COLO668 (cell line): ENCODE results near the gene PDE8B.

ENCODE experiments used
- DNase-seq: peaks from one replicate; lab custom pipeline; 2025; ENCODE audit not compliant: unreplicated experiment; lab: John Stamatoyannopoulos, UW

PDE8B gene

DNA sequence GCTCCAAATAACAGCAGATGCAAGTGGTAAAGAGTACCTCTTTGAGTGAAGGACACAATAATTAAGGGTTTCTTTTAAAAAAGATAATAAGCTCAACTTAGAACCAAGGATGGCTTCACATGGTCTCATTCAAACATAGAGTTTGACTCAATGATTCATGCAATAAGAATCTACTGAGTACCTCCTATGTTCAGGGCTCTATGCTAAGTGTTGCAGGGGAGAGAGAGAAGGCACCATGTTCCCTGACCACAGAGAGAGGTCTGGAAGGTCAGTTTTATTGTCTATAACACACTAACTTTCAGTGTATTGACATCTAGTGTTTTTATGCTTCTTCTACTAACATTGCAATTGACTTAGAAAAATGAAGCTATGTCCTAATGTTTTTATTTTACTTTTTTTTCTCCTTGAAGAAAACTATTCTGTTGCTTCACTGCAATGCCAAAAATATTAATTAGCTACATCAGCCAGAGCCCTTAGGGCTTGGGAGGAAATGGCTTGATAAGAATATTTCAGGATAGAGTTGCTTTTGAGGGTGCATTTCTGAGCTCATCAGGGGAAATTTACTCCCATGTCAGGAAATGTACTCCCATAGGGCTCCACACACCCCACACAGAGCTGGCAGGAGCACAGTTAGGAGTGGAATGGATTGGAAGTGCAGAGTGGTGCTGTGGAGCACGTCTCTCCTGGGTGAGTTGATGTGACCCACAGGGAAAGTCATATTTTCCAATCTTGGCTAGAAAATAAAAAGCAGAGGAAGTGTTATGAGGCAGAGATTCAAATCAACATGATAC is 106.6 kb downstream of the PDE8B start:
- no peak for DNase-seq

DNA sequence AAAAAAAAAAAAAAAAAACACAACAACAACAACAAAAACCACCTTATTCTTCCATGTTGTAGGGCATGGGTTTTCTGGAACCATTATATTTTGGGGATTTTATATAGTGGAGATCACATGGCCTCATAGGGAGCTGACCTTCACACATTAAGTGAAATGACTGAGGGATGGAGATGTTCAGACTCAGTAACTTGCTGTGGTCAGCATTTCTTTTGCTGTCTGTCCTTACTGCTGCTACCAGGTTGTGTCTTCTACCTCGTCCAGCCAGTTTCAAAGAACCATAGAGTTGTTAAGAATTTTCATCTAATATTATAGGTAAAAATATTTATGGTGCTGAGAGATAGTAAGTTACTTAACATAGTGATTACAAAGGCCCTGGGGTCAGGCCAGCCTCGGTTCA is 107.6 kb downstream of the PDE8B start:
- no peak for DNase-seq

DNA sequence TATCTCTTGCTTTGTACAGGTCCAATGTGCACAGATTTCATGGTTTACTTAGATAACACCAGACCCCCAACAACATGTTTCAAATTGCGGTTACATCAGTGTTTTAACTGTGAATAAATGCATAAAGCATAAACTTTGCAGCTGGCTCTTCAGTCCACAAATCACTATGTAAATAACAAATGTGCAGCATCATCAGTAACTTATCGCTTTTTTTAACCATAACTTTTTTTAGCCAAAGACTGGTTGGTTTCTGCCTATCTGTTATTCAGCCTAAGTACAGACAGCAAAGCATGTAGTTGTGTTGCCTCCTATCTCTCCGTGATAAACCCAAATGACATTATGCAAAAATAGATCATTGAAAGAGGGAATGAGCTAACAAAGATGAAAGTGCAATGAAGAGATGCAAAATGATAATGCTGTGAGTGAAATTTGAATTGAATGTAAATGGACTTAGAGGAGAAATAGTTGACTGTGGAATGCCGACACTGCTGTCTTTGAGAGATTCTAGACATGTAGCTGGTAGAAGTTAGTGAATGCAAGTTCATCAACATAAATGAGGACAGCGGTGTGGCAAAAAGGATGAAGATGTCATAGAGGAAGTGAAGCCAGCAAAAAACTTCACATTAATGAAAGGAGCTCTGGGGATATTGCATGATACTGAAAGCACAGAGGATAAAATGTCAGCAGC is 108.8 kb downstream of the PDE8B start:
- DNase-seq = no peak

DNA sequence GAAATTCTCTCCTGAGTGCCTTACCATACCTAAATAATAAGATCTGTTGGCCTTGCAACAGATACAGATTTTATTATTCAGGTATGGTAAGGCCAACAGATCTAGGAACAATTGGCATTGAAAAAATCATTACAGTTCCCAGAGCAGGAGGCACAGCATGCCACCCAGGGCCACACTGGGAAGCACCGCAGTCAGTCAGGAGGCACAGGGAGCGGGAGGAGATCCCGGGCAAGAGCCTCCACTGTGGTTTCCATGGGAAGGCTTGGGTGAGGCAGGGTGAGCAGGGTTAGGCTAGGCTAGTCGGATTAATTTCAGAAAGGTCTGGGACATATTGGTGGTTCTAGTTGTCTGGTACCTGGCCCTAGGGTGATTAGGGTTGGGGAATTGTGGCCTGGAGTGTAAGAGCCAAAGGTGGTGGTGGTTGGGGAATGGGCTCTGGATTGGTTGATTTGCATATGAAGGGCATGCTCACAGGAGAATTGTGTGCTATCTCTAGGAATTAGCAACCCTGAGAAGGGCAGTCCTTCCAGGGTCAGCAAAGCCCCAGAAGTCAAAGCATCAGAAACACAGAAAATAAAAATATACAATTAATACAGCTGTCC is 111.4 kb downstream of the PDE8B start:
- no peak for DNase-seq

DNA sequence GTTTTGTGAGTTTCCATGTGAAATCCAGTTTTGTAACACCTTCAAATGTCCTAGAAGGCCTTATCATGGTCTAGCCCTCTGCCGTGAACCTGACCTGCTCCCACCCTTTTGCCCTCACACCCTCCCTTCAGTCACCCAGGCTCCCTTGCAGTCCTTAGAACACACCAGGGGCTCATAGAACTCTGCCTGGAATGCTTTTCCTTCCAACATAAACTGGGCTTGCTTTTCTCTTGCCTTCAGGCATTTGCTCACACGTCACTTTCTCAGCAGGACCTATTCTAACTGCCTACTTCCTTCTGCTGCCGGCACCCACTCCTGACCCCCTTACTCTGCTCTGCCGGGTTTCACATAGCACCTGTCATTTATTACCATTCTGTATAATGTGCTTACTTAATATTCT is 111.9 kb downstream of the PDE8B start:
- no peak for DNase-seq

DNA sequence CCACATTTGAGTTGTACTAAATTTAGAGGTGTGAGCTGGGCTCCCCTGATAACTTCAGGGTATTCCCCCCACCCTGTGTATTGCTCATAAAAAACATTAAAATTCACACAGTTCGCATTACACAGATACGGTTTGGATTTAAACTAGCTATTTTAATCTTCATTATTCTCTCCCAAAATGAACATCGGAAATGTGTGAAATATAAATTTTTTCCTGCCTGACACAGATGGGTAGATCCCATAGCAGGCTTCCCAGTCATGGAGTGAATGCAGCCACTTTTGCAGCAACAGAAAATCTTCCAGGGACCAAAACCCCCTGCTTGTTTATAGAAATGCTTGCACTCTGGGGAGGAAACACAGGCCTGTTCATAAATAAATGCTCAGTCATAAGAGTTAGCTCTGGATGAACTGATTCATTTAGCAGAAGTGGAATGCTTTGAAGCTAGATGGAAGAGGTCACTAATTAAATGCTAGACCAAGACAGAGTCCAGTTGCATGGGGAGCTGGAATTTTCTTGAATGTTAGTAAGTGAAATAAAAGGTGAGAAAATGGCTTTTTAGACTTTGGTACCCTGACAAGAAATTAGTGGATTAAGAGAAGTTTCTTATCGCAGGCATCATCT is 115.6 kb downstream of the PDE8B start:
- DNase-seq = no peak

DNA sequence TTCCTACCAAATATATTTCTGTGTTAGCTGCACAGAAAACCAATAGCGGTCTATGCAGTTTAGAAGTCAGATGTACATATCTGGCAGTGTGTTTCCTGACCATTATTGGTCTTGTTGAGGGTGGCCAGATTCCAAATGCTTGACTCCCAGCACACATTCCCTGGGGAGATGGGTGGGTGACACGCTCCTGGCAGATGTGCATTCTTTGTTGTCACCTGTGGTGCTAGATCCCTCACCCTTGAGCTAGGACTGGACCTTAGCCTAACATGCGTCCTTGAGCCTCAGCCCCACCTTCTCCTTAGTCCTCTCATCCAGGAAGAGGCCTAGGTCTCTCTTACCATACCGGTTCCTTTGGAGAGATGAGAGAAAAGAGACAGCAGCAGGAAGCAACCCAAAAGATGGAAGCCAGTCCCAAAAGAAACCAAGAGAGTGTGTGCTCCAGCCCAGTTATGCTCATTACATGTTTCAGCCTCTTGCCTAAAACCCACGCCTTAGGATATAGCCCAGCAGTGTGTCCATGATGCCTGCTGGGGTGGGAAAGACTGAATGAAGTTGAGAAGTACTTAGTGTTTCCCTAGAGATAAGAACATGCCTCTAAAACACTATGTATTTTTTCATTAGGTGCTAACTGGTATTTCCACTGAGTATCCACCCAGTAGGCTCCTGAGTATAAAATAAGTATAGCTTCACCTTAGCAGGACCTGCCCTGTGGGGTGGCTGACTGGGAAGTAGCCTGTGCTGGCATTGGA is 116.7 kb downstream of the PDE8B start:
- no peak for DNase-seq

DNA sequence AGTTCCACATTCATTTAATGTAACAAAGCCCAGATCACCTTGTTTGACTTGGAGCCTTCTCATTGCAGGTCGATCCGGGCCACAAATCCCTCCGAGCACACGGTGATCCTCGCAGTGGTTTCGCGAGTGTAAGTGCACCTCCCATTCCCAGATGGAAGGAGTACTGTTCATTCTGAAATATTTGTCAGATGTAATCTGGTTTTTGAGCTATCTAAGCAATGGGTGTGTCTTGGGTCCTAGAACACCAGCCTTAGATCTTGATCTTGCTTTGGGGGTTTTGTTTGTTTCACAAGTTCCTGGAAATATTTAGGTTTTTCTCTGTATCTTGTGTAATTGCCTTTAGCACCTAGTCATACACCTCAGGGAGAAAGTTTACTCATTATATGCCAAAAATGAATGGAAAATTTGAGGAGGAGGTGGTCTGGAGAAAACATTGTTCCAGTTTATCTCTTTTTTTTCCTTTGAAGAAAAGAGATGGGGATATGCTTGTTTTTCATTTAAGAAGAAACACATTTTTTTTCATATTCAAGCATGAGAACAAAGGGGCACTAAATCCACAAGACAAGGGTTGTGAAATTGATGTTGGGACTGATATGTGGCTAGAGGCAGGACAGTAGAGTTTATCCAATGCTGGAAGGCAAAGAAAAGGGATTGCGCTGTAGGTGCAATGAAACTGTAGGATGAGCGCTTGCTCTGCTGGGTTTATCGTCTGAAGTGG is 118.6 kb downstream of the PDE8B start:
- no peak for DNase-seq

DNA sequence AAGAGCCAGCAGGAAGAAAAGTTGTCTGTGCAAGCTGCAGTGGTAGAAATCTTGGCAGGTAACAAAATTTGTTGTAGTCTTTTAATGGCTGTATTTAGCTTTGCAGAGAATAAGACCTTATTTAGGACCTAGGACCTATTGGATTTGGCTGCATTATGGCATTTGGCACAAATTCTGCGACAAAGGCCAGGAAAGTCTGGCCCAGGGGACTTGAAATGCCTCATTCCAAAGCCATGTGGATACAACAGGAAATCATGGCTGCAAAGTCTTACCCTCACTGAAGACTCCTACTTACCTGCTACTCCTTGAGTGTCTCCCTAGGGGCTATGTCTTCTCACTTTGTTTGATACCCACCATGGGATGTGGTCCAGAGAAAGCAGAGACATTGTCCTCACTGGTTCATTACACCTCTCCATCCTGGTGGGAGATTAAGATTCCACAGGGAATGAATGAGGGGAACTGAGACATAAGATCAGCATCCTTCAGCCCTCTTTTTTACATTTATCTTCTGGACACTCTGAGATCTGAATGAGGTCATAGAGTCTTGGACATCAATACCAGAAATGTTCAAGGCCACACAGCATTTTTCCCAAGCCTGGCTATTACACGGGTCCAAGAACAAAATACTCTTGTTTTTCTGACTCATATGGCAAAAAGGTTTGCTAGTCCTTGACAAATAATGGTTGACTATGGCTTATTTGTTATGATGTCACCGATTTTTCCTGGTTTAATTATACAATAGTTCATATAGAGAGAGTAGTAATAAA is 119.4 kb downstream of the PDE8B start:
- DNase-seq = no peak

DNA sequence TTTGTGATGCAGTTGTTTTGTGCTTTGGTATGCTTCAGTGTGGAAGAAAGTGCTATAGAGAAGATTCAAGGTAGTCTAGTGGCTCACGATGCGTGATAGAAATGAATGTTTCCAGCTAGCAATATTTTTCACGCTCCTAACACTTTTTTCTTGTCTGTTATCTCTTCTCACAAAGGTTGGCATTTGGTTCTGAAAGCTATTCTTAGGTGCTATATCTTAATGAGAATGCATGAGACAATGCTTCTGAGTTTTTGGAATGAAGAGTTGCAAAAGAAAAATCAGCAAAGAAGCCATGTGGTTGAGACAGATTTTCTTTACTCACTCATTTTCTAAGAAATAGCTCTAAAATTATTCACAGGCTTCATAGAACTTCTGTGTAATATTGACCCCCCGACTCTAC is 122.6 kb downstream of the PDE8B start:
- DNase-seq = no peak

DNA sequence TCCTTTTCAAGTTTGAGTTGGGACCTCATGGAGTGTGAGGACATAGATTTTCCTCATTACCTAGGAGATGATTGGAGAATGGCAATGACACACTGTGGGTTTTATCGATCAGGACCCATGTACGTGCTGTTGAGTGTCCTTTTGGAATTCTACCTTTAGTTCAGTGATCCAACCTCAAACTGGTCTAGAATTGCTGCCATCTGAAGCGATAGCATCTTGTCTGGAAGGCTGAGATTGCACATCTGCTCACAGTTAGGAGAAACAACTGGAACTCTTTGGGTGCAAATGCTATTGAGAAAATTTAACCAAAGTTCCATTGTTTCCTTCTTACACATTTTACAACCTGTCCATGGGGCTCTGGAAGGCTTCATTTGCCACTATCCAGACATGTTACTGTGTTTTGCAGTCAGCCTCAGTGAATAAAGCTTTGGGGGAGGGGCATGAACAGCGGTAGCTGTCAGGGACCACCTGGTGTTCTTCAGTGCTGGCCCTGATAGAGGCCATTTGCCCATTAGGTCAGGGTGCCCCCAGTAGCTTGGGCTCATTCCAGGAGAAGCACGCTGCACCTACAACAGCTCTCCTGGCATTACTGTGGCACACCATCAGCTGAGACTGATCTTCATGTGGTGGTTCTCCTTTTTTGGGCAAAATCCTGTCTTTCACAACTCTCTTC is 123.1 kb downstream of the PDE8B start:
- no peak for DNase-seq

DNA sequence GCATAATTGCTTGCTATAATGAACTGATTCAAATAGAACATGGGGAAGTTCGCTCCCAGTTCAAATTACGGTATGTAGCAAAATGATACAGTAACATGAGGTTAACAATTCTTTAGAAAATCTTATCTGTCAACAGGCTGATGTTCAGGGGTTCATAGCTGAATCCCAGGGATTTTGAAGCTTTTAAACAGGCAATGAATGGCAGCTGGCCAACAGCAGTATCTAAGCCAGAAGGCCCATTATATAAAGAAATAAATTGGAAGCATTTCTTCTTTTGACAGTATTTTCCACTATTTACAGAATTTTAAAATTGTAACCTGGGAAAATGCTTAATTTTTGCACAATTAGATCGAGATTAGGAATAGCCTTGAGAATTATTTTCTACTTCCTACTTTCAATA is 126.8 kb downstream of the PDE8B start:
- no peak for DNase-seq

DNA sequence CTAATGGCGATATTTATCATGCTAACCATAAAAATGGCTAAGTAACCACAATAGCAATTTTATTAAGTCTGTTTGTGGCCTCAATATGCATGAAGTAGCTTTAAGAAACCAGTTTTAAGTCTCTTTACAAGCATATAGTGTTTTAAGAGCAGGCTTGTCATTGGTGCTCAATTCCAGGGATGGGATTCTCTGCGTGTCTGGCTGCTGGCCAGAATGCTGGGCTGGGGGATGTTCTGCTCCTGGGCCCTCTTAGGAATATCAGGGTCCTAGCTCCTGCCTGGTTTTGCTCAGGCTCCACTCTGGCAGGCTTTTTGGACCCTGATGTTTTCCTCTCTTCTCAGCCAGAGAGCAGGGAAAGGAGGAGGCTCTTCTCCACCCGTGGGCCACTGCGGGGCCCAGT is 127.2 kb downstream of the PDE8B start:
- no peak for DNase-seq

DNA sequence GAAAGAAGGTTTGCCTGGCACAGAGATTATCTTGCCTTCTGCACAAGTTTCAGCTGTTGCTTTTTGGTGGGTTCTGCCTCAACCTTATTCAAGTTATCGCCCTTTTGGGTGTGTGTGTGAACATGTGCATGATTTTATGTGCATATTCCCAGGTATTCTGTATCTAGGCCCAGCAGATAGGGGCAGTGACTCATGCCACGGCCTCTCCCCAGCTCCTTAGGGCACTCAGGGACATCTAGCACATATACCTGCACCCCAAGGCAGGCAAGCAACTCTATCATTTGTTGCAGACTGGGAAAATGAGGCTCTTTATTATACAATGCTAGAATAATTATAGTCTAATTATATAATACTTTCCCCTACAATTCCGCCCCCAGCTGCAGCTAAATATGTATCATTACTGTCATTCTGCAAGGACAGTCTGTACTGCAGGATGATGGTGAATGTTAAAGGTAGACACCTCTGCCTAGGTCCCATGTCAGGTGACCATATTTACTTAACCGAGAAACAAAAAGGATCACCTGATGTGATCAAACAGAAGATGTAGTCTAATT is 128.9 kb downstream of the PDE8B start:
- DNase-seq = no peak

DNA sequence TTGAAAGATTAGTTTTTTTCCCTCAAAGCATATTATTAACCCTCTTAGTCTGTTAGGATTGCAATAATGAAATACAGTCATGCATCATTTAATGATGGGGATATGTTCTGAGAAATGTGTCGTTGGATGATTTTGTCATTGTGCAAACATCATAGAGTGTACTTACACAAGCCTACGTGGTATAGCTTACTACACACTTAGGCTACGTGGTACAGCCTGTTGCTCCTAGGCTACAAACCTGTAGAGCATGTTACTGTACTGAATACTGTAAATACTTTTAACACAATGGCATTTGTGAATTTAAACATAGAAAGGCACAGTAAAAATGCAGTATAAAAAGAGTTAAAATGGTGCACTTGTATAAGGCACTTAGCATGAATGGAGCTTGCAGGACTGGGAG is 132.7 kb downstream of the PDE8B start:
- DNase-seq = no peak

DNA sequence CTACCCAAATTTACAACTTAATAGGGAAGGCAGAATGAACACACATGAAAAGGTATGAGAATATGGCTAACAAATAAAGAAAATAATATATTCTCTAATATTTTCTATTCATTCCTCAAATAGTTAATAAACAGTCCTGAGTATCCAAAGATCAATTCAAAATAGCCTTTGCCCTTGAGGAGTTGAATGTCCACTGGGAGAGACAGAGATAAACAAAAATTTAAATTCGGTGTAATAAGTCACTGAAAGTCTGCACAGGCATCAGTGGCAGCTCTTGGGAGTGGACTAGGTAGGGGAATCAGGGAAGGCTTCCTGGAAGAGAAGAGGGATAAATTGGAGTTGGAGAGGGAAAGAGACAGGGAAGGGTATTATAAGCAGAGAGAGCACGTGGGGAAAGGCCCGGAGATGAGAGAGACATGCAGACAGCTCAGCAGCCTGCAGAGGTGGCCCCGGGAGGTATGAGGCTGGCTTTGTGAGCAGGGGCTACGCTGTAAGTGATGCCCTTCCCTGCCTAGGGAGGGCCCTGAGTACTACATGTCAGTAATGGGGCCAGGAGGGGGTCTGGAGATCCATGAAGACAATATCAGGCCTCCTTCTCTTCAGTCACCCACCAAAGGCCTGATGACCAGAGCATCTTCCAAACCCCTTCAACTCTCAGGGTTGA is 137.1 kb downstream of the PDE8B start:
- DNase-seq = no peak

DNA sequence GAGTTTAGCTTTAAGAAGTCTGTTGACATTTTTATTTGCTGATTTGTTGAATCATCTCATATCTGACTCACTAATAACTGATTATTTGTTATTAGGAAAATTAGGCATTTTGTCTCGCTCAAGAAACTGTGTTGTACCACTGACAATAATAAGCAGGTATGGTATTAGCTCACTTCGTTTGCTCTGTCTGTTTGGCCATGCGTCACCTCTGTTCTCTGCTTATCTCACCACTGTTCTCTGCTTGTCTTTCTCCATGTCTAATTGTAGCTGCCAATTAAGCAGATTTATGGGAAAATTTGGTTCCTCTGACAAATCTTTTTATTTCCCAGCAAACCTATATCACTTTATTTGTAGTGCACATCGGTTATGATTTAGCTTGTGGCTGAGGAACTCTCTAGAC is 142.8 kb downstream of the PDE8B start:
- DNase-seq = no peak

DNA sequence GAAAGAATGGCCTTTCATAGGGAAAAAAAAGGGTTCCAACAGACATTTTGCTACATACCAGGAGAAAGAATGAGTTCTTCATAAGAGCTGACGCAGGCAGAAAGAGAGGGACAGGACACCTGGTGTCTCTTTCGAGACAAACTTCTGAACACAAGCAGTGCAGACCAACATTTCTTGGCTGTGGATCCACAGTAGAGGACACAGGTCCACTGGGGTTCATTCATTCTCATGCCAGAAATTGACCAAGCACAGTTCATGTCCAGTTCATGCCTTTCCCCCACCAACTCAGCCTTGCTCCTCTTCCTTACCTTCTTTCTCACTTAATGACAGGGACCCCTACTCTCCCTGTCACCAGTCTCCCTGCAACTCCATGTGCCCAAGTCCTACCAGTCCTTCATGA is 144.0 kb downstream of the PDE8B start:
- DNase-seq = no peak
